ENCODE results near the gene CD8B. TPM values are rescaled to one million over a fixed set of nuclear protein-coding genes. Genes with fewer than 3 reads are reported as not detected.

Gene CD8B
- total and polyA plus RNA-seq, 2 experiments from 2014 or later = not detected

DNA sequence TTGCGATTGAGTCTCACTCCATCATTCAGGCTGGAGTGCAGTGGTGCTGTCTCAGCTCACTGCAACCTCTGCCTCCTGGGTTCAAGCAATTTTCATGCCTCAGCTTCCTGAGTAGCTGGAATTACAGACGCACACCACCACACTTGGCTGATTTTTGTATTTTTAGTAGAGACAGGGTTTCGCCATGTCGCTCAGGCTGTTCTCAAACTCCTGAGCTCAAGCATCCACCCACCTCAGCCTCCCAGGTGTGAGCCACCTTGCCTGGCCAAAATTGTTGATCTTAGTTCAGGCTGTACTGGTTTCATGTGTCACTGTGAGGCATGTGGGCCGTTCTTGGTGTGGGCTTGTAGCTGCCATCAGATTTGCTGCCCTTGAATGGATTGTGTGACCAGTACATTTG is 89.1 kb downstream of the CD8B start:
- Histone ChIP-seq H3K79me2 (ENCODE audit: insufficient read depth) (no peaks in the 10 kb centered on the region), H3K4me1 (ENCODE audit: insufficient read depth) (no peaks in the 10 kb centered on the region), H3K4me2 (ENCODE audit: unreplicated experiment) (no peak overlapping the region), H3K27ac (no peak overlapping the region), H2AFZ (no peak overlapping the region), H3K9ac (no peak overlapping the region), H3K9me2 (ENCODE audit: insufficient read depth) (no peaks in the 10 kb centered on the region), H3K36me3 (ENCODE audit: low read depth) (peaks cover 18% of the 10 kb centered on the region), H3K9me3 (ENCODE audit: low read depth) (no peaks in the 10 kb centered on the region), H4K20me1 (ENCODE audit: insufficient read depth) (no peaks in the 10 kb centered on the region), H3K27me3 (replicated peaks; ENCODE audit: insufficient read depth) (no peaks in the 10 kb centered on the region), H3K4me3 (no peak overlapping the region), H3F3A (ENCODE audit: insufficient read depth) (no peaks in the 10 kb centered on the region)
- in situ Hi-C loops (cut with MboI) = no loop called here
- 79 to 80% methylated on average over 5 of the region's 5 CpGs for WGBS, 2 experiments (ENCODE audit: low coverage in 1 of 2, low lambda C conversion rate in 2 of 2, missing lambda C conversion rate in 2 of 2)
- no peak for TF ChIP-seq EZH2phosphoT487 (IDR thresholded peaks at IDR 0.05; ENCODE audit: insufficient read depth, low read depth)
- no peak for TF ChIP-seq EZH2 (IDR thresholded peaks at IDR 0.05; ENCODE audit: insufficient read depth, poor library complexity, severe bottlenecking)
- no peak for DNase-seq

GRCh38 chr2:86770816-86771301 is 90.8 kb downstream of the CD8B start:
- Histone ChIP-seq H3F3A (ENCODE audit: insufficient read depth) (no peaks in the 10 kb centered on the region), H4K20me1 (ENCODE audit: insufficient read depth) (no peaks in the 10 kb centered on the region), H3K4me1 (ENCODE audit: insufficient read depth) (no peaks in the 10 kb centered on the region), H3K36me3 (ENCODE audit: low read depth) (peaks cover 18% of the 10 kb centered on the region), H3K4me2 (ENCODE audit: unreplicated experiment) (no peak overlapping the region), H3K27ac (no peak overlapping the region), H3K9me3 (ENCODE audit: low read depth) (no peaks in the 10 kb centered on the region), H3K4me3 (no peak overlapping the region), H3K27me3 (replicated peaks; ENCODE audit: insufficient read depth) (no peaks in the 10 kb centered on the region), H3K79me2 (ENCODE audit: insufficient read depth) (no peaks in the 10 kb centered on the region), H2AFZ (no peak overlapping the region), H3K9ac (no peak overlapping the region), H3K9me2 (ENCODE audit: insufficient read depth) (no peaks in the 10 kb centered on the region)
- no peak for DNase-seq
- 97% methylated on average over 6 of the region's 6 CpGs for WGBS, 2 experiments (ENCODE audit: low coverage in 1 of 2, low lambda C conversion rate in 2 of 2, missing lambda C conversion rate in 2 of 2)
- TF ChIP-seq EZH2 (IDR thresholded peaks at IDR 0.05; ENCODE audit: insufficient read depth, poor library complexity, severe bottlenecking) = no peak
- no peak for TF ChIP-seq EZH2phosphoT487 (IDR thresholded peaks at IDR 0.05; ENCODE audit: insufficient read depth, low read depth)
- in situ Hi-C loops (cut with MboI) = no loop called here

GRCh38 chr2:86769838-86770237 is 91.8 kb downstream of the CD8B start:
- H3K4me3 ChIP-seq = no peak overlapping the region
- TF ChIP-seq EZH2 (IDR thresholded peaks at IDR 0.05; ENCODE audit: insufficient read depth, poor library complexity, severe bottlenecking) (no peak), EZH2phosphoT487 (IDR thresholded peaks at IDR 0.05; ENCODE audit: insufficient read depth, low read depth) (no peak)
- 90 to 94% methylated on average over 4 of the region's 4 CpGs for whole genome bisulfite sequencing, 2 experiments (ENCODE audit: low coverage in 1 of 2, low lambda C conversion rate in 2 of 2, missing lambda C conversion rate in 2 of 2)
- H3K27me3 ChIP-seq (replicated peaks; ENCODE audit: insufficient read depth) = no peaks in the 10 kb centered on the region
- peaks cover 18% of the 10 kb centered on the region for H3K36me3 ChIP-seq (ENCODE audit: low read depth)
- no peaks in the 10 kb centered on the region for H3K4me1 ChIP-seq (ENCODE audit: insufficient read depth)
- DNase-seq = no peak
- no peak overlapping the region for H3K4me2 ChIP-seq (ENCODE audit: unreplicated experiment)
- H3K79me2 ChIP-seq (ENCODE audit: insufficient read depth) = no peaks in the 10 kb centered on the region
- no peaks in the 10 kb centered on the region for H3F3A ChIP-seq (ENCODE audit: insufficient read depth)
- in situ Hi-C loops (cut with MboI) = no loop called here
- no peak overlapping the region for H3K9ac ChIP-seq
- H3K9me3 ChIP-seq (ENCODE audit: low read depth) = no peaks in the 10 kb centered on the region
- no peaks in the 10 kb centered on the region for H3K9me2 ChIP-seq (ENCODE audit: insufficient read depth)
- no peak overlapping the region for H2AFZ ChIP-seq
- no peaks in the 10 kb centered on the region for H4K20me1 ChIP-seq (ENCODE audit: insufficient read depth)
- H3K27ac ChIP-seq = no peak overlapping the region

DNA sequence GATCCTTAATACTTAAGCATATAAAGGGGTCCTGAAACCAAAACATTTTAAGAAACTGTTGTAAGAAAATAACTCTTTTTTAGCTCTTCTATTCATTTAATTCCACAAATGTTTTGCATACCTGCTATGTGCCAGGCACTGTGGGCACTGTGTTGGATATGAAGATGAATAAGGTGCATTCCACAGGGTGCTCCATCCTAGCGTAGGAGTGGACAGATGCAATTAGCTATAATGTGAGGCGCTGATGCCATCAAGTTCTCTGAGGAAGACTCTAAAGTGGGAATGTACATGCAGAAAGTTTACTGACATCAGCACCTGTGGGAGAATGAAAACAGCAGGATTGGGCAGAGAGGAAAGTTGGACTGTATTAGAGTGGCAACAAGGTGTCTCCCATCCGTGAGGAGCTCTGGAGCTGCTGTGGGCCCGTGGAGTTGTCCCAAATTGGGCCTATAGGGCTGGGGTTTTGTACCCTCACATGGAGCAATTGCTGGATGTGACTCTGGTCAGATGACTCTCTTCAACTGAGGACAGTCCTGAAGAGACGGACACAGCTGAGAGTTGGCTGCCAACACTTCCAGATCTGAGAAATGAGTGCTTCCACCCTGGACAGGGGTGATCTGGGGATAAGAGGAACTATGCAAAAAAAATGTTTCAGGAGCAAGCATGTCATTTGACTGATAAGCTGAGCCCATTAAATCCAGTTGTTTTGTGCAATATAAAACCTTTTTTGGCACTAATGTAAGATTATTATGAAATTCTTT is 93.3 kb downstream of the CD8B start:
- H3F3A ChIP-seq (ENCODE audit: insufficient read depth) = no peaks in the 10 kb centered on the region
- DNase-seq = no peak
- no peaks in the 10 kb centered on the region for H4K20me1 ChIP-seq (ENCODE audit: insufficient read depth)
- no peak overlapping the region for H3K27ac ChIP-seq
- H3K9me2 ChIP-seq (ENCODE audit: insufficient read depth) = no peaks in the 10 kb centered on the region
- H3K27me3 ChIP-seq (replicated peaks; ENCODE audit: insufficient read depth) = no peaks in the 10 kb centered on the region
- no peak overlapping the region for H3K9ac ChIP-seq
- H3K4me2 ChIP-seq (ENCODE audit: unreplicated experiment) = no peak overlapping the region
- 0 out of 2 replicates have a peak, but pooled peaks cover under 1% of the 10 kb centered on the region for H3K79me2 ChIP-seq (ENCODE audit: insufficient read depth)
- H2AFZ ChIP-seq = no peak overlapping the region
- H3K4me3 ChIP-seq = no peak overlapping the region
- WGBS, 2 experiments (ENCODE audit: low coverage in 1 of 2, low lambda C conversion rate in 2 of 2, missing lambda C conversion rate in 2 of 2) = 91 to 94% methylated on average over 5 of the region's 5 CpGs
- TF ChIP-seq EZH2phosphoT487 (IDR thresholded peaks at IDR 0.05; ENCODE audit: insufficient read depth, low read depth) (no peak), EZH2 (IDR thresholded peaks at IDR 0.05; ENCODE audit: insufficient read depth, poor library complexity, severe bottlenecking) (no peak)
- H3K36me3 ChIP-seq (ENCODE audit: low read depth) = peaks cover 14% of the 10 kb centered on the region
- no peaks in the 10 kb centered on the region for H3K4me1 ChIP-seq (ENCODE audit: insufficient read depth)
- in situ Hi-C loops (cut with MboI) = no loop called here
- no peaks in the 10 kb centered on the region for H3K9me3 ChIP-seq (ENCODE audit: low read depth)

Other genes with a start within 250 kb of the CD8B start
- 21.7 and 24.4 TPM in 2 replicates for gene RNF103, start 238.0 kb downstream of the CD8B start, total RNA-seq (2014; rRNA removed; shearing (Covaris generic))
- 11.6 and 13.2 TPM in 2 replicates for gene RNF103, start 238.0 kb downstream of the CD8B start, polyA plus RNA-seq (2016; fragmentation: Nextera tagmentation; extraction: Ambion mirVana)
- 21.2 and 38.1 TPM in 2 replicates for gene RMND5A, start 141.6 kb downstream of the CD8B start, total RNA-seq (2014; rRNA removed; shearing (Covaris generic))
- gene RMND5A, start 141.6 kb downstream of the CD8B start, polyA plus RNA-seq (2016; fragmentation: Nextera tagmentation; extraction: Ambion mirVana) = 6.8 and 7.2 TPM in 2 replicates
- gene CD8A, start 71.0 kb downstream of the CD8B start, total RNA-seq (2014; rRNA removed; shearing (Covaris generic)) = 0.86 TPM in 1 of 2 replicates, not detected in the other
- gene CD8A, start 71.0 kb downstream of the CD8B start, polyA plus RNA-seq (2016; fragmentation: Nextera tagmentation; extraction: Ambion mirVana) = not detected in 2 replicates
- gene RGPD1, start 80.2 kb upstream of the CD8B start, total RNA-seq (2014; rRNA removed; shearing (Covaris generic)) = under 0.01 and 0.25 TPM in 2 replicates
- gene RGPD1, start 80.2 kb upstream of the CD8B start, polyA plus RNA-seq (2016; fragmentation: Nextera tagmentation; extraction: Ambion mirVana) = 0.11 TPM in 1 of 2 replicates, not detected in the other
- gene PLGLB1, start 160.0 kb upstream of the CD8B start, total RNA-seq (2014; rRNA removed; shearing (Covaris generic)) = 0.22 and 0.38 TPM in 2 replicates
- 0.46 and 1.4 TPM in 2 replicates for gene PLGLB1, start 160.0 kb upstream of the CD8B start, polyA plus RNA-seq (2016; fragmentation: Nextera tagmentation; extraction: Ambion mirVana)